OCI-LY1 (cell line): ENCODE data around the gene CCNY.
A peak's percentile ranks its signal among the peaks of the same experiment; 100 is the strongest.

ENCODE experiments used
- H2AFZ ChIP-seq: fragments of 200-600 bp; sonication (generic), shearing (Covaris generic); 2 replicates; pipeline ENCODE4 v1.6.0; 2014; ENCODE audit warnings: antibody characterized with exemption, mild to moderate bottlenecking, low read length
- H3F3A ChIP-seq: fragments of 200-600 bp; sonication (generic), shearing (Covaris generic); 2 replicates; pipeline ENCODE4 v1.6.0; 2014; ENCODE audit warnings: mild to moderate bottlenecking, antibody characterized with exemption, low read length, moderate library complexity; ENCODE audit not compliant: insufficient read depth
- H3K27ac ChIP-seq: fragments of 200-600 bp; sonication (generic); 2 replicates; pipeline ENCODE4 v1.5.1; 2014; ENCODE audit warnings: low read length, mixed run types, mild to moderate bottlenecking, low read depth; ENCODE audit not compliant: poor library complexity, severe bottlenecking
- H3K27me3 ChIP-seq: fragments of 200-600 bp; sonication (generic); 2 replicates; pipeline ENCODE4 v1.6.0; 2014; ENCODE audit warnings: antibody characterized with exemption, mild to moderate bottlenecking, low read length, moderate library complexity; ENCODE audit not compliant: insufficient read depth
- H3K36me3 ChIP-seq: fragments of 200-600 bp; sonication (generic); 2 replicates; pipeline ENCODE4 v1.6.1; 2014; ENCODE audit warnings: mild to moderate bottlenecking, antibody characterized with exemption, low read length, moderate library complexity, mixed read lengths; ENCODE audit not compliant: insufficient read depth
- H3K4me1 ChIP-seq: fragments of 200-600 bp; sonication (generic); 2 replicates; pipeline ENCODE4 v1.5.1; 2014; ENCODE audit warnings: mild to moderate bottlenecking, low read length, moderate library complexity; ENCODE audit not compliant: insufficient read depth, severe bottlenecking
- H3K4me2 ChIP-seq: fragments of 200-600 bp; sonication (generic), shearing (Covaris generic); 2 replicates; pipeline ENCODE4 v1.6.1; 2014; ENCODE audit warnings: low read length
- H3K4me3 ChIP-seq: fragments of 200-600 bp; sonication (generic); 2 replicates; pipeline ENCODE4 v1.5.1; 2014; ENCODE audit warnings: low read length, low read depth, mild to moderate bottlenecking, mixed read lengths; ENCODE audit not compliant: poor library complexity, severe bottlenecking
- H3K79me2 ChIP-seq: fragments of 200-600 bp; shearing (Covaris generic); 2 replicates; pipeline ENCODE4 v1.6.1; 2016; ENCODE audit warnings: mixed run types, low read length, mixed read lengths; ENCODE audit not compliant: insufficient read depth
- H3K9ac ChIP-seq: fragments of 200-600 bp; sonication (generic), shearing (Covaris generic); 2 replicates; pipeline ENCODE4 v1.6.1; 2014; ENCODE audit warnings: mild to moderate bottlenecking, low read length, mixed read lengths
- H3K9me2 ChIP-seq: fragments of 200-600 bp; sonication (generic), shearing (Covaris generic); 2 replicates; pipeline ENCODE4 v1.6.1; 2014; ENCODE audit warnings: low read depth, mild to moderate bottlenecking, low read length, mixed read lengths
- H3K9me3 ChIP-seq: fragments of 200-600 bp; shearing (Covaris generic); 2 replicates; pipeline ENCODE4 v1.6.1; 2014; ENCODE audit warnings: low read length, mixed read lengths
- H4K20me1 ChIP-seq: fragments of 200-600 bp; sonication (generic), shearing (Covaris generic); 2 replicates; pipeline ENCODE4 v1.6.0; 2016; ENCODE audit warnings: mild to moderate bottlenecking, low read length; ENCODE audit not compliant: insufficient read depth
- CTCF ChIP-seq: fragments of 200-600 bp; sonication (generic), shearing (Covaris generic); IDR thresholded peaks from 2 replicates; pipeline ENCODE4 v1.5.1; 2017; ENCODE audit warnings: mild to moderate bottlenecking, antibody characterized with exemption, low read length, moderate library complexity, mixed read lengths
- EZH2 ChIP-seq: fragments of 200-600 bp; sonication (generic), shearing (Covaris generic); IDR thresholded peaks from 2 replicates; pipeline ENCODE4 v1.8.0; 2017; ENCODE audit warnings: borderline replicate concordance, mixed run types, mild to moderate bottlenecking, antibody characterized with exemption, low read length, moderate library complexity, mixed read lengths

The CCNY gene

DNA sequence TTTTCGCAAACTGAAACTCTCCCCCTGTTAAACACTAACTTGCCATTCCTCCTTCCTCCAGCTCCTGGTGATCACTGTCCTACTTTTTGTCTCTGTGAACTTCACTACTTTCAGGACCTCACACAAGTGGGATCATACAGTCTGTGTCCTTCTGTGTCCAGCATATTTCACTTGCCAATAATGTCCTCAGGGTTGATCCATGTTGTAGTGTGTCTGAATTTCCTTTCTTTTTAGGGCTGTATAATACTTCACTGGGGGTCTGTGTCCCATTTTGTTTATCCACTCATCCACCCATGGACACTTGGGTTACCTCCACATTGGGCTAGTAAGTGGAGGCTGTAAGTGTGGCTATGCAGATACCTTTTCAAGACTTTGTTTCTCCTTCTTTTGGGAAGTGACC, 226.1 kb downstream of the CCNY start:
- Histone ChIP-seq H3K9me3 (no peaks in the 10 kb centered on the region), H3K9ac (no peak overlapping the region), H3K36me3 (no peaks in the 10 kb centered on the region), H3K79me2 (no peaks in the 10 kb centered on the region), H3K4me3 (no peak overlapping the region), H4K20me1 (no peaks in the 10 kb centered on the region), H3K4me2 (no peak overlapping the region), H3F3A (no peaks in the 10 kb centered on the region), H2AFZ (no peak overlapping the region), H3K9me2 (no peaks in the 10 kb centered on the region), H3K4me1 (peaks cover 12% of the 10 kb centered on the region), H3K27me3 (no peaks in the 10 kb centered on the region), H3K27ac (no peak overlapping the region)
- TF ChIP-seq EZH2, result no peak
- TF ChIP-seq CTCF, result no peak

DNA sequence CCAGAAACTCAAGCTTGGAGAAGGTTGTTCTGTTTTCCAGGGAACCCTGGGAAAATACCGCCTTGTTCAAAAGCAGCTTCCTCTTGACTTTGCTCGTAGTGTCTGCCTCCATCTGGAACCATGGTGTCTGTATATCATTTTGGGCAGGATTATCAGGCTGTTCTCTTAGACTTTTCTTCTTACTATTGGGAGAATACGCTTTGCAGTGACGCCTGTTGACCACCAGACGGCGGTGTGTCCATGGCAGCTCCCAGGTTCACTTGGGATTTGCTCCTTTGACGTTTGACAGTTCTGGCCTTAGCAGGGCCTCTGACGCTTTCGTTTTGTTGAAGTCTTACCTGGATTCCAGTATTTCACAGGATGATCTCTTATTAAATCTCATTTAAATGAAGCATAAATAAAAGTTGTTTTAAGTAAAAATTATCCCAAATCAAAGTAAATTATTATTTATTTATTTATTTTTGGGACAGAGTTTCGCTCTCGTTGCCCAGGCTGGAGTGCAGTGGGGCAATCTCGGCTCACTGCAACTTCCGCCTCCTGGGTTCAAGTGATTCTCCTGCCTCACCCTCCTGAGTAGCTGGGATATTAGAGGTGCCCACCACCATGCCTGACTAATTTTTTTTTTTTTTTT, 227.1 kb downstream of the CCNY start:
- H3K36me3 ChIP-seq, result no peaks in the 10 kb centered on the region
- no peaks in the 10 kb centered on the region for H3K9me3 ChIP-seq
- H3K27me3 ChIP-seq, result no peaks in the 10 kb centered on the region
- H4K20me1 ChIP-seq, result no peaks in the 10 kb centered on the region
- TF ChIP-seq EZH2, result no peak
- TF ChIP-seq CTCF, result peak; percentile 96
- no peaks in the 10 kb centered on the region for H3K9me2 ChIP-seq
- no peak overlapping the region for H3K9ac ChIP-seq
- H3K4me2 ChIP-seq, result no peak overlapping the region
- no peak overlapping the region for H3K27ac ChIP-seq
- H3K79me2 ChIP-seq, result no peaks in the 10 kb centered on the region
- H3F3A ChIP-seq, result no peaks in the 10 kb centered on the region
- no peak overlapping the region for H3K4me3 ChIP-seq
- H3K4me1 ChIP-seq, result peaks cover 12% of the 10 kb centered on the region
- no peak overlapping the region for H2AFZ ChIP-seq

- no peak overlapping the region for H3K9ac ChIP-seq
- no peaks in the 10 kb centered on the region for H3K9me3 ChIP-seq
- no peak overlapping the region for H2AFZ ChIP-seq
- H3K9me2 ChIP-seq, result no peaks in the 10 kb centered on the region
- TF ChIP-seq EZH2 (no peak), CTCF (no peak)
- no peaks in the 10 kb centered on the region for H3K79me2 ChIP-seq
- no peak overlapping the region for H3K4me2 ChIP-seq
- no peaks in the 10 kb centered on the region for H3K27me3 ChIP-seq
- H4K20me1 ChIP-seq, result no peaks in the 10 kb centered on the region
- H3K27ac ChIP-seq, result no peak overlapping the region
- no peak overlapping the region for H3K4me3 ChIP-seq
- H3K36me3 ChIP-seq, result no peaks in the 10 kb centered on the region
- no peaks in the 10 kb centered on the region for H3F3A ChIP-seq
- H3K4me1 ChIP-seq, result peaks cover 12% of the 10 kb centered on the region
Measured at GRCh38 chr10:35564341-35564968, 228.1 kb downstream of the CCNY start.
